MM.1S (cell line): ENCODE measurements around the gene SNX1.

Experiments used
- EZH2 ChIP-seq: fragments of 300-600 bp; sonication (generic); optimal IDR thresholded peaks from 2 replicates; pipeline ENCODE3; 2017; ENCODE audit warnings: low read depth, mild to moderate bottlenecking, antibody characterized with exemption, low read length, mixed read lengths
- EZH2phosphoT487 ChIP-seq: fragments of 300-600 bp; sonication (generic); IDR thresholded peaks from 2 replicates; pipeline ENCODE4 v1.6.1; 2018; ENCODE audit warnings: antibody characterized with exemption, low read length
- TF ChIP-seq, protein P1 (sequence below): fragments of 300-600 bp; sonication (generic); IDR thresholded peaks from 2 replicates; pipeline ENCODE4 v1.5.1; 2016; ENCODE audit warnings: antibody characterized with exemption, low read length, mixed read lengths

DNA sequence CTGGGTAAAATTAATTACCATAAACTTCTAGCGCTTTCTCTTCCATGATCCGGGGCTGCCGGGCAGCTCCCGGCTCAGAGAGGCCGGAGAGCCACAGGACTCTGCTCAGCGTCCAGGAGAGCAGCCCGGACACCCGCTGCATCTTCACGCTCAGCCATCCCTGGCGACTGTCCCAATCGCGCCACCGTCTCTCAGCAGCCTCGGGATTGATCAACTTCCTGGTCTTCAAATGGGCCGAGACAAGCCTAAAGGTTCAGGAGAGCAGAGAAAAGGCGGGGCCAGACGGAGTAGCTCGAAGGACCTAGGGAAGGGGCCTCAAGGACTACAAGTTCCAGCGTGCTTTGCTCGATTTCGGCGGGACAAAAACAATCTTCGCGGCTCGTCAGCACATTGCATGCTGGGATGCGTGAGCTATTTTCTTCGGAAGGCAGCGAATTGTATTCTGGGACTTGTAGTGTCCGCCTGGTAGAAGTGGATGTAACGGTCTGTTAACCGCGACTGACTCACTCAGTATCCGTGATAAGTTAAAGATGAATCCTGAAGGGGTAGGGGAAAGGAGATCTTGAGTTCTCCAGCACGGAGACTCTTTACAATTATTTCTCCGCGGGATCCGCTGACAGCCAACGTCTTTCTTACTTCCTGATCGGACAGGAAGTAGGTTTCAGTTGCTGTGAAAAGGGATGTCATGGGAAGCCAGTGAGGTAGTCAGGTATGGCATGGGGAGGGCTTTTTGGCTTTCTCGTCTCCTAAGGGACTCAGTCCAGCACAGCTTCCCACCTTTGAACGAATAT is 2.0 kb upstream of the SNX1 start, which contains the start of gene CIAO2A:
- TF ChIP-seq, protein P1, sequence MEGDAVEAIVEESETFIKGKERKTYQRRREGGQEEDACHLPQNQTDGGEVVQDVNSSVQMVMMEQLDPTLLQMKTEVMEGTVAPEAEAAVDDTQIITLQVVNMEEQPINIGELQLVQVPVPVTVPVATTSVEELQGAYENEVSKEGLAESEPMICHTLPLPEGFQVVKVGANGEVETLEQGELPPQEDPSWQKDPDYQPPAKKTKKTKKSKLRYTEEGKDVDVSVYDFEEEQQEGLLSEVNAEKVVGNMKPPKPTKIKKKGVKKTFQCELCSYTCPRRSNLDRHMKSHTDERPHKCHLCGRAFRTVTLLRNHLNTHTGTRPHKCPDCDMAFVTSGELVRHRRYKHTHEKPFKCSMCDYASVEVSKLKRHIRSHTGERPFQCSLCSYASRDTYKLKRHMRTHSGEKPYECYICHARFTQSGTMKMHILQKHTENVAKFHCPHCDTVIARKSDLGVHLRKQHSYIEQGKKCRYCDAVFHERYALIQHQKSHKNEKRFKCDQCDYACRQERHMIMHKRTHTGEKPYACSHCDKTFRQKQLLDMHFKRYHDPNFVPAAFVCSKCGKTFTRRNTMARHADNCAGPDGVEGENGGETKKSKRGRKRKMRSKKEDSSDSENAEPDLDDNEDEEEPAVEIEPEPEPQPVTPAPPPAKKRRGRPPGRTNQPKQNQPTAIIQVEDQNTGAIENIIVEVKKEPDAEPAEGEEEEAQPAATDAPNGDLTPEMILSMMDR: no peak
- TF ChIP-seq EZH2phosphoT487: no peak
- TF ChIP-seq EZH2: no peak
